Measurements from ENCODE around the gene KLHL8.

The KLHL8 gene

DNA sequence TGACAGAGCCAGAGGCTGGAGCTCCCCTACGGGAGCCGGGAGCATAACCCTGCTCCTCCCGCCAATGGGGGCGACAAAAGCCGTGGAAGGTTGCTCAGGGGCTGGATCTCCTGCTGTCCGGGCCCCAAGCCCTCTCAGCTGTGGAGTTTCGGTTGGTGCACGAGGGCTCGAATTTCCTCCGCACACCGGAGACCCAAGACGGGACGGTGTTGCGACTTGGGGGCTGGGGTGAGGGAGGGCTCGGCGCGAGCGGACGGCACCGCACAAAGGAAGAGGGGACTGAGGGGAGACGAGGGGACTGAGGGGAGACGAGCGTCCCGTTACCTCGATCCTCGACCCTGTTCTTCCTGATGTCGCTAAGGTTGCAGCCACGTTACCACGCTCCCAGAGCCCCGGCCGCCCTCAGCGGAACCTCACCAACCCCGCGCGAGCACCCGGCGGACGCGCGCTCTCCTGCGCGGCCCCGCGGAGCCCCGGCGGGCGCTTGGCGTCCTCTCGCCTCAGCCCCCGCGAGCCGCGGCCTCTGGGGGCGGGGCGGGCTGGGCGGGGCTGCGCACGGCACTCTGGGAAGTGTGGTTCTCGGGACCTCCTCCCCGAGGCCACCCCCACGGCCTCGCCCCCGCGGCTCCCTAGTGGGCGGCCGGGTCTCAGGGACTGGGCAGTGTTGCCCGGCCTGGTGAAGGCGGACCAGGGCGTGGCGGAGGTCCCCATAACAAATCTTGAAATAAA lies at the start of gene KLHL8:
Gene KLHL8, minus strand, starts transcription at position 525 of the 729 bp plus-strand sequence. CDS start 25,079 bp downstream, outside the sequence.
- DNase-seq: peak; percentile 61

DNA sequence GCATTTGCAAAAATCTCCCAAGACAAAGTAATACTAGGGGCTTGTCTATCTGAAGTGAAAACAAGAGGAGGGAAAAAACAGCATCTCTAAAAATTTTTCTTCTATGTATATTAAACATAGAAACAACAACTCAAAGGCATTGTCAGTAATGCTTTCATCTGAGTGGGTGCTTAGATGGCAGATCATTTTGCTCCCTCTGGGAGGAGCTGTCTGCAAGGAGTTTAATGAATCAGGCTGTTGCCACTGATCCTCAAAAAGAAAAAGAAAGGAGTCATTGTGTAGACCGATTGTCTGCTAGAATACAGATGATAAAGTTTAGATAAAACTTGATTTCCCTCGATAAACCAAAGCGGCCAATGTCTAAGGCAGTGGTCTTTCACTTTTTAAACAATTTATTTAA lies 49.7 kb upstream of the KLHL8 start:
- peak; percentile 2 for DNase-seq

DNA sequence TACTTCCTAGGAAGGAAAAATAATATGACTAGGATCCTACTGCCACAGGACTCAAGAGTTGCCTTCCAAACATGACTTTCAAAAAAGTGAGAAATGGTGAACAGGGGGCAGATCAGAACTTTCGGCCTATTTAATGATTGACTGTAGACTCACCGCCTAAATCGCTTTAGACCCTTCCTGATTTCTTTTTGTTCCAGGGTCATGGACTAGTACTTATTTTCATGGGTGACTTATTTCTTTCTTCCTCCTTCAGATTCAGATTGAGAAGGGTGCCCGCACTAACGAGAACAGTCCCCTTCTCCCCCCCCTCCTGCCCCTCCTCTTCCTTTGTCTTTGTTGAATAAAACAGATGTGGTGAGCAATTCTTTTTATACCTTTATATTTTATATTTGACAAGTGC lies 48.0 kb upstream of the KLHL8 start:
- no peak for DNase-seq

DNA sequence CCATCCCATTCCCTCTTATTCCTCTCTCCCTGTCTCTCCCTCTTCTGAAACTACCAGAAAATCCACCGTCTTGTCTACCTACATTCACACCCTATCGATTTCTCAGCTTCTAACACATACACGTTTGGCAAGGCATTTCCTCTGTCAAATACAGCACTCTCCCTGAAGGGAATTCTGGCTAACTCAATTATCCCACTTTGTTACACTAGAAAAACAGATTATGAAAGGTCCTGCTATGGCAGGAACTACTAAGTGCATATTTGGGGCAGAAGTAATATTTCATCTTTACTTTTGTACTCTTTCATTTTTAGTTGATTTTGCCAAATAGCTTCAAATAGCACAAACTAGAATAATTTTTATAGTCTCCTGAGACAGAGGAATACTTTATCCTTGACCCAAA lies 46.6 kb upstream of the KLHL8 start:
- no peak for DNase-seq

DNA sequence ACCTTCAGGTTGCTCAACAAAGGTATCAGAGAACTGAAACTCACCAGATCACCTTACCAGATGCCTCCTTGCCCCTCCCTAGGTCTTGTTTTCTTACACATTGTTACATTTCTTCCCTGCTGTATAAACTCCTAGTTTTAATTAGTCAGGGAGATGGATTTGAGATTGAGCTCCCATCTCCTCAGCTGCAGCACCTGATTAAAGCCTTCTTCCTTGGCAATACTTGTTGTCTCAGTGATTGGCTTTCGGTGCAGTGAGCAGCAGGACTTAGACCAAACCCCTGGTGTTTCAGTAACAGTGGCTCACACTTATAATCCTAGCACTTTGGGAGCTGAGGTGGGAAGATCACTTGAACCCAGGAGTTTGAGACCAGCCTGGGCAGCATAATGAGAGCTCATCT lies 42.5 kb upstream of the KLHL8 start:
- DNase-seq: no peak

DNA sequence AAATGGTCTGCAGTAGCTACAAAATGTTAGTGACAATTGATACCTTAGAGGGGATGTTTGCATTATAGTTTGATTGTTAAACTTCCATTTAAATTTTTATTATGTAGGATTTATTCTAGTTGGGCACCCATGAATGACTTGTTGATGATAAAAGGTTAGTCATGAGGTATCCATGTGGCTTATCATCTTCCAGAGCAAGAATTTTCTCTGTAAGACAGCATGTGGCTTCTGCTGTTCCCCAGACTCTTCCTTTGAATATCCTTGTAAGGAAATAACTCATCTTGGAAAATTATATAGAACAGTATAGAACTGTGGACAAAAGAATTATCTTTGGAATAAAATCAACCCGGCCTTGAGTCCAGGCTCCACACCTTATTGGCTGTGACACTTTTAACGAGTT lies 40.1 kb upstream of the KLHL8 start:
- DNase-seq: no peak

DNA sequence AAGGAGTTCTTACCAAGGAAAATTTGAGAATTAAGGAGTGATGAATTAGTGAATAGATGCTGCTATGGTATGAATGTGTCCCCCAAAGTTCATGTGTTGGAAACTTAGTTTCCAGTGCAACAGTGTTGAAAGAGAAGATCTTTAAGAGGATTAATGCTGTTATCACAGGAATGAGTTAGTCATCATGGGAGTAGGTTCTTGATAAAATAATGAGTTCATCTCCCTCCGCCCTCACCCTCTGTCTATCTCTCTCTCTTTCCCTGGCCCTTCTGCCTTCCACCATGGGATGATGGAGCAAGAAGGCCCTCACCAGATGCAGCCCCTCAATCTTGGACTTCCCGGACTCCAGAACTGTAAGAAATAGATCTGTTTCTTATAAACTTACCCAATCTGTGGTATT lies 38.3 kb upstream of the KLHL8 start:
- no peak for DNase-seq

DNA sequence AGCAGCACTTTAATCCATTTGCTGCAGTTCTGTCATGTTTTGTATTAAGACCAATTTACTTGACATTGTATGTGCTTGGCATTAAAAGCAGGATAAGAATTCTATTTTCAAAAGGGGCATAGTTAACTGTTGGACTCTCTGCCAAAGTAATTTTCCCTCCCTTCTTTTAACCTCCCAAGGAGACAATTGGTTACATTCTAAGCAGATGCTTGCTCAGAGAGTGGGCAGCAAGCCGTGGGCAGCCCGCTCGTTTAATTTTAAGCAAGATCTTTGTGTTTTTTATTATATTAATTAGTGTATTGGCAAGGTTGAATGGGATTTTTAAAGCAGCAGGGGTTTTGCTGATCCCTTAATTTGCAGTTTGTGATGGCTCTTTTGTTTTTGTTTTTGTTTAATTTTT lies 37.1 kb upstream of the KLHL8 start:
- DNase-seq: no peak

DNA sequence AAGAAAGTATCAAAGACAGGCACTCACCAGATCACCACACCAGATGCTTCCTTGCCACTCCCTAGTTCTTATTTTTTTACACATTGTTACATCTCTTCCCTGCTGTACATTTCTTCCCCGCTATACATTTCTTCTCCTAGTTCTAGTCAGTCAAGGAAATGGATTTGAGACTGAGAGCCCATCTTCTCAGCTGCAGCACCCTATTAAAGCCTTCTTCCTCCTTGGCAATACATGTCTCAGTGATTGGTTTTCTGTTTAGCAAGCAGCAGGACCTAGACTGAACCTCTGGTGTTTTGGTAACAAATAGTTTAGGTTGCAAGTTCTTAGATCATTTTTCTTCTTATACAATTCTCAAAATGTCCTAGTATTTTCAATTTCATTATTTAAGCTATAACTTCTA lies 35.3 kb upstream of the KLHL8 start:
- DNase-seq: no peak

DNA sequence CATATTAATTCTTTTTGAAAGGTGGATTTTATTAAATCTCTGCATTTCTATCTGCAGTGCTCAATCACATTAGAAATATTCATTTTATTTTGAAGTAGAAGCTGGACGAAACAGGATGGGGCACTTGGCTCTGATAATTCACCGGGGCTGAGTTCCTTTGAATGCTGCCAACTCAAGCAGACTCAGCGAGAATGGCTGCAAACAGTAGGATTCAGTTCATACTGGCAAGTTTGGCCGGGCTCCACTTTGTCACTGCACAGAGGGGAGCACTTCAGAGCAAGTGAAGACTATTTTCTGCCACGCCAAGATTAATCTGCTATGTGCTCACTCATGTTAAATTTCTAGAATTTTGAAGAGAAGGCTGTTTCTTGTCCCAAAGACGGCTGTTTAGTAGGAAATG lies 30.7 kb upstream of the KLHL8 start:
- no peak for DNase-seq

DNA sequence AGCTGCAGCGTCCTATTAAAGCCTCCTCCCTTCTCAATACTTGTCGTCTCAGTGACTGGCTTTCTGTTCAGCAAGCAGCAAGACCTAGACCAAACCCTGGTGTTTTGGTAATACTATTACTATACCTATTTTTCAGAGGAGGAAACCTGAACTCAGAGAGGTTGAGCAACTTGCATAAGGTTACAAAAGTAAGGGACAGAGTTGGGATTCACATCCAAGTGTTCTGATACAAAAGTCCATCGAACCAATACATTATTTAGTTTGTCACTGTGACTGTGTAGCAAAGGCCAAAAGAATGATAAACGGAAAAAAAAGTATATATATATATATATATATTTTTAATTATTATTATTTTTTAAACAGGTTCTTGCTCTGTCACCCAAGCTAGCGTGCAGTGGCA lies 29.9 kb upstream of the KLHL8 start:
- DNase-seq: no peak

DNA sequence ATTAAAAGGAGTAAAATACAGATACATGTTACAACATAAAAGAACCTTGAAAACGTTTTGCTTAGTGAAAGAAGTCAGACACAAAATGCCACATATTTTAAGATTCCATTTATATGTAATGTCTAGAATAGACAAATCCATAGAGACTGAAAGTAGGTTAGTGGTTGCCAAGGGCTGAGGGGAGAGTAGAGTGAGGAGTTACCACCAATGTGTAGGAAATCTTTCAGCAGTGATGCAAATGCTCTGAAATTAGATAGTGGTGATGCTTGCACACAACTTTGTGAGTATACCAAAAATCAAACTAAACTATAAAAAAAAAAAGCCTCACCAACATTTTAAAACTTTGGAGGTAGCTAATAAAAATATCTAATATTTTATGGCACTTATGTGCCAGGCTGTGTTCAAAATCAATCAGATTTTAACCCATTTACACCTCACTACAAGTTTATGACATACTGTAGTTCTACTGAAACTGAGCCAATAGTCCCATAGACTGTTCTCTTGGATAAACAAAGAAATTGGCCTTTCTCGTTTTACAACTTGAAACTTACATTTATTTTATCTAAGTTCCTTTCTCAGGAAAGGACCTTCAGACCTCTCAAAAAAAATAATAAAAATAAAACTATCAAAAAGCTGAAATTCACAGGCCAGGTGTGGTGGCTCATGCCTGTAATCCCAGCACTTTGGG lies 29.1 kb upstream of the KLHL8 start:
- DNase-seq: no peak

DNA sequence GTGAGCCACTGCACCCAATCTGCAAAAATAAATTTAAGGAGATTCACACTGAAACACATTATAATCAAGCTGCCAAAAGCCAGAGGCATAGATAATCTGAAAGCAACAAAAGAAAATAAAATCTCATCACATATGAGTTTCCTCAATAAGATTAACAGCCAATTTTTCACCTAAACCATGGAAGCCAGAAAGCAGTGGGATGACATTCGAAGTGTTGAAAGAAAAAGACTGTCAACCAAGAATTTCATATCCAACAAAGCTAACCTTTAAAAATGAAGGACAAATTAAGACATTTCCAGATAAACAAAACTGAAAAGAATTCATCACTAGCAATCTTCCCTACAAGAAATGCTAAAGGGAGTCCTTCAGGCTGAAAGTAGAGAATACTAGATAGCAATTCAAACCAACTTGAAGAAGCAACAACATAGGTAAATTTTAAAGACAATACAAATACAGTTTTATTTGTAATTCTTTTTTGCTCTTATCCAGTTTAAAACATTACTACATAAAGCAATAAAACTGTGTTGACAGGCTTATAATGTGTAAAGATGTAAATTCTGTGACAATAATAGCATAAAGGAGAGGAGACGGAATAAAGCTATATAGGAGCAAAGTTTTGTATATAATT lies 23.1 kb upstream of the KLHL8 start:
- no peak for DNase-seq

DNA sequence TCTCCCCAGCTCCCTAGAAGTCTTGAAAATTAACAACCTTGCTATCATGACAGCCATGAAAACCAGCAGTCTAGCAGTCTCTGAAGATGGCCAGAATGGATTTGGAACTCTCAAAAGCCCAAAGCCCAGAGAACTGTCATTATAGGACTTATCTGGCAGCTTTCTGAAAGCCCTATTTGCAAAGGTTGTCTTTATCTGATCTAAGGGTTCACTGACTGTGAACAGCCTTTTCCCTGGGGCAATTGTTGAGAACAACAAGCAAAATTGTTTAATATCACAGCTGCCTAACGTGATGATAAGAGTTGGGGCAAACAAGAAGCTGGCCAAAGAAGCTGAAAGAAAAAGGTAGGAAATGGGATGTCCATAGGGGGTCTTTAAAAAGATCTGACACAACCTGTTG lies 20.9 kb upstream of the KLHL8 start:
- DNase-seq: no peak

DNA sequence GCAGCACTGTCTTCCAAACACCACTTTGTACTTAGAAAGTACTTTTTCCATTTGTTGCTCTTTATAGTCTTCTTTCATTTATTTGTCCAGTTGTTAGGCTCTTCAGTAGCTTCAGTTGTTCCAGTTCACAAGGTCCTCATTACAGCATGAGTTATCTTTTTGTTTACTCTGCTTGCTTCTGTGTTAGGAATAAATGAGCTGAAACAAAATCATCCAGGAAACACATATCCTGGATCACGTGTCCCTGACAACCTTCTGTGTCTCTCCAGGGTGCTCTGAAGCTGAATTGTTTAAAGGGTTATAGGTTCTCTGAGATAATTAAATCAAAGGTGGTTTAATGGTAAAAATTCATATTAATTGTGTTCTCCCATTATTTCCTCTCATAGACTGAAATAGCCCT lies 19.9 kb upstream of the KLHL8 start:
- peak; percentile 44 for DNase-seq

DNA sequence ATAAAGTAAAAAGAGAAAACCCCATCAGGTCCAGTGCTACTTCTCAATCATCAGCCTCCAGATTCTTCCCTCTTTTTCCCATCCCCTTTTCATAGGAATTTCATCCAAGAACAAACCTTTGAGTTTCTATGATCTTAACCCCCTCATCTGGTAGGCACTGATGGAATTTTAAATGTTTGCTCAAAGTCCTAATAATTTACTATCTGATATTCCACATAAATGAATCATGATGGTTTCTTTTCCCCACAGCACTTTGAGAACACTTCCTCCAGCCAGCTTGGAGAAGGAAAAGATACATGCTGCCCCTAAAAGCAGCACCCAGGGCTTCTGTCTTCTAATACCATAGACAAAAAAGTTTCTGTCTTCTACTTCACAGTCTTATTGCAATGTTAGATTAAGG lies 19.4 kb upstream of the KLHL8 start:
- DNase-seq: no peak

DNA sequence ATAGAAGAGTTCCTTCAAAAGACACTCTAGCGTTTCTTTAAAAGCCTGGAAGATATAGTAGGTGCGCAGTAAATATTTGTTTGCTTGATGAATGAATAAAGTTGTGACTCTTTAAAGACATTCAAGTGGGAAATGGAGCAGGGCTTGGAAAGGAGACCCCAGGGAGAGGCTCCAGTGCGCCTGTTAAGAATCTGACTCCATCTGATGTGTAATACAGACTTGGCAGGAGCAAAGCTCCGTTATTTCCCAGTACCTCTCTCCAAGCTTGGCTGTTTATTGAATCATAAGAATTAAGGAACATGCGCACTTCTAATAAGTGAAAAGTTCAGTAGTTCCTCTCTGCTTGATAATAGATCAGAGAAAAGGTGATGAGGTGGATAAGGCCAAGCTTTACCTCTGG lies 18.8 kb upstream of the KLHL8 start:
- DNase-seq: no peak

DNA sequence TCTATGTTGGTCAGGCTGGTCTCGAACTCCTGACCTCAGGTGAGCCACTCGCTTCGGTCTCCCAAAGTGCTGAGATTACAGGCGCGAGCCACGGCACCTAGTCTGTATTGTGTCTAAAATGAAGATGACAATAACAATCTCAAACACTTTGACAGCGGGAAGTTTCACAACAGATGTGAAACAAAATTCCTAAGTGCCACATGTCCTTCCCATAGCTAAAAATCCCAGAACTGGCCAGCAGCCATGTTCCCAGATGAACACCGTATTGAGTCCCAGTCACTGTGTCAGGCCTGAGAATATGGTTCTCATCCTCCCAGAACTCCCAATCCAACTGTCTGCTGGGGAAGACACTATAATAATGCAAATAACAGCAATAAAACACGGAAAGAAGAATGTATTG lies 16.4 kb upstream of the KLHL8 start:
- DNase-seq: no peak

DNA sequence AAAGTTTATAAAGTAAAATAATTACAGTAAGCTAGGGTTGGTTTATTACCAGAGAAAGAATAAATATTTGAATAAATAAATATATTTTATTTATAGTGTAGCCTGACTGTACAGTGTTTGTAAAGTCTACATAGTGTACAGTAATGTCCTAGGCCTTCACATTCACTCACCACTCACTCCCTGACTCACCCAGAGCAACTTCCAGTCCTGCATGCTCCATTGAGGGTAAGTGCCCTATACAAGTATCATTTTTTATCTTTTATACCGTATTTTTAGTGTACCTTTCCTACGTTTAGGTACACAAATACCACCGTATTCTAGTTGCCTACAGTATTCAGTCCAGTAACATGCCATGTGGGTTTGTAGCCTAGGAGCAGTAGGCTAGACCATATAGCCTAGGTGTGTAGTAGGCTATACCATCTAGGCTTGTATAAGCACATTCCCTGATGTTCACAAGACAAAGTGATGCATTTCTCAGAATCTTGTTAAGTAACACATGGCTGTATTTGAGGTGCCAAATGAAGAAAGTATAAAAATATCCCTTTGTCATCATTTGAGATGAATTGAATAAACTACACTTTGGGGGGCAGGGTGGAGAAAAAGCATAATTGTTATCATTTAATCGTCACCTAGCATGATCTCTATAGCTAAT lies 14.7 kb upstream of the KLHL8 start:
- DNase-seq: no peak

DNA sequence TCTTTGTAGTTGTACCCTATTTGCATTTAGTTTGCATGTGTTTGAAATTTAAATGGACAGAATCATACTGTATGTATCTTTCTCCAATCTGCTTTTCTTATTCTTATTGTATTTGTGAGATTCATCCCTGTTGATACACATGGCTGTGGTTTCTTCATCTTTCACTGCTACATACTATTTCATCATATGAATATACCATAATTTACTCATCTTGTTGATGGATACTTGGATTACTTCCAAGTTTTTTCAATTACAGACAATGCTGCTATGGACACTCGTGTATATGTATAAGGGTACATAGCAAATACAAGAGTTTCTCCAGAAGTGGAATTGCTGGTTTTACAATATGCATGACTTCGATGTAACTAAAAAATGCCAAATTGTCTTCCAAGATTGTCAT lies 11.8 kb upstream of the KLHL8 start:
- DNase-seq: no peak

DNA sequence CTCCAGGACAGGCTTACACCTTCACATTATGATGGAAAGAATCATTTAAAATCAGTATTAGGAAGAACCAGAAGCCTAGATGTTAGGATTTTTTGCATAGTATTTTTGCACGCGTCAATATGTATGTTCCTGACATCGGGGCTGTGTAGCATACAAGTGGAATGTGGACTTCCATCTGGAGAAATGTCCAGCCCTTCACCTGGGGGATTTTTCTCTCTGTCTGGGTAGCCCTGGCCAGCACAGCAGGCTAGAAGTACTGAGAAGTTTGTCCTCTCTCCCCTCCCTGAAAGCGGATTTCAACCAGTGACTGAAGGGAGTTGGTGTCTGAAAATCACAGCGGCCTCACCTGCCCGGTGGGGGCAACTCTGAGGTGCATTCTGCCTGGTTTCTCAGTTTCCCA lies 10.4 kb upstream of the KLHL8 start:
- DNase-seq: no peak

DNA sequence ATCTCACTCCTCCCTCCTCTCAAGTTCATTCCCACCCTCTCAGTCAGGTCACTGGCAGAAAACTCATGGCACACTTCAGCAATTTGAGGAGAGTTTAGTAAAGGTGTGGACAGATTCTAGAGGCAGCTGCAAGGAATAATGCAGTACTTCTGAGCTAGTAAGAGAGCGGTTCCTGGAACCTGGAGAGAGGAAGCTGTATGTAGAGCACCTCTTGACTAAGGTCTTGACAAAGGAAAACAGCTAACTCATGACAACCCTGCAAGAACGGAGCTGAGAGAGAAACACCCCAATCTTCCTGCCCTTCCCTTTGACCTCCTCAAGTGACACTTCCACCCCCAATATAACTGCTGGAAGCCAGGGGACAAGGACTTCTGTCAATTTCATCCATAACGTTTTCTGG lies 9.6 kb upstream of the KLHL8 start:
- DNase-seq: no peak

DNA sequence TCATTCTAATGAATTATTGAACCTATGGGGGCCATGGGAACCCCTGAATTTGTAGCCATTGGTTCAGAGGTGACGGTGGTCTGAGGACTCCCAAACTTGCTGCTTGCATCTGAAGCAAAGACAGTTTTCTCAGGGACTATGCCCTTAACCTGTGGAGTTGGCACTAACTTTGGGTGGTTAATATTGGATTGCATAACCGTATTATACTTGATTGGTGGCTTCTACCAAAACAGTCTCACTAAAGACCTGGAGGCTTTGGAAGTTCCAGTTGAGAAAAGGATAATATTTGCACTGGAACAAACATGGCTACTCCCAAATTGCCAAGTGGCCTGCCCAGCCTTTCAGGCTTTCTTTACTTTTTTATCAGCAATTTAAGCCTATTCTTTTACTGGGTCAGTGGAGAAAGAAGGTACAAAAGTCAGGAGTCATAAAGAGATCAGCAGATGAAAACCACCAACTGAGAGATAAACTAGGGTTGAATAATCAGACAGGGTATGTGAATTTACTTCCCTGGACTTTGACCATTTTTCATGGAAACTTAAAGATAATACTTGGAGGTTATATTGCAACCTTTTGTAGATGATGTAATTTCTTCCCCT lies 7.9 kb upstream of the KLHL8 start:
- no peak for DNase-seq

DNA sequence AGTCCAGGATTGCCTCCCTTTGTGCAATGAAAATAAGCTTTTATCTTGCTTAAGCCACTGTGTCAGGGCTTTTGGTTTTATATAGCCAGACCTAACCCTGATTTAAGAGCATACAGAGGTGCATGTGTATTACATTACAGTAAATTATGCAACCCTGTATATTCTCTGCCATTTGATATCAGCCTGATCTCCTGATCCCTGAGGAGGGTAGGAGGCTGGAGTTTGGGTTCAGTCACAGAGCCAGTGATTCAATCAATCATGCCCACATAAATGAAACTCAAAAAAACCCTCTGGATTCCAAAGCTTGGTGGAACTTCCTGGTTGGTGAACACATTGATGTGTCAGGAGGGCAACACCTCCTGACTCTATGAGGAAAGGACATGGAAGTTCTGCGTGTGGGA lies 7.3 kb upstream of the KLHL8 start:
- peak; percentile 14 for DNase-seq
